ENCODE data around the gene TJP3. TPM values are rescaled to one million over a fixed set of nuclear protein-coding genes. Genes with fewer than 3 reads are reported as not detected.

The TJP3 gene
- total RNA-seq, 1 donor from 2014 or later: 3.1 TPM

DNA sequence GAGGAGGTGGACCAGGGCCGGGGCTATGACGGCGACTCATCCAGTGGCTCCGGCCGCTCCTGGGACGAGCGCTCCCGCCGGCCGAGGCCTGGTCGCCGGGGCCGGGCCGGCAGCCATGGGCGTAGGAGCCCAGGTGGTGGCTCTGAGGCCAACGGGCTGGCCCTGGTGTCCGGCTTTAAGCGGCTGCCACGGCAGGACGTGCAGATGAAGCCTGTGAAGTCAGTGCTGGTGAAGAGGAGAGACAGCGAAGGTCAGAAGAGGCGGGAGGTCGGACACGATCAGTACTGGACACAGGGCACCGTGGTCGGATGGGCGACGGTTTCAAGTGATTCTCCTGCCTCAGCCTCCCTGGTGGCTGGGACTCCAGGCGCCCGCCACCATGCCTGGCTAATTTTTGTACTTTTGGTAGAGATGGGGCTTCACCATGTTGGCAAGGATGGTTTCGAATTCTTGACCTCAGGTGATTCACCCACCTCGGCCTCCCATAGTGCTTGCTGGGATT is 22.3 kb downstream of the TJP3 start:
- H3K4me3 Mint-ChIP-seq (ENCODE audit: unreplicated experiment): no peak overlapping the region
- H3K27ac Mint-ChIP-seq (ENCODE audit: unreplicated experiment): no peak overlapping the region
- peaks cover 3% of the 10 kb centered on the region for H3K27me3 Mint-ChIP-seq (ENCODE audit: unreplicated experiment)
- peaks cover 7% of the 10 kb centered on the region for H3K36me3 Mint-ChIP-seq (ENCODE audit: unreplicated experiment)
- H3K4me1 Mint-ChIP-seq (ENCODE audit: low read depth, unreplicated experiment): peaks cover 1% of the 10 kb centered on the region
- peaks cover 2% of the 10 kb centered on the region for H3K9me3 Mint-ChIP-seq (ENCODE audit: unreplicated experiment)
- DNase-seq: no peak
- TF ChIP-seq CTCF (IDR thresholded peaks at IDR 0.05; ENCODE audit: partially characterized antibody, unreplicated experiment): no peak

- peaks cover 7% of the 10 kb centered on the region for H3K36me3 Mint-ChIP-seq (ENCODE audit: unreplicated experiment)
- no peak for DNase-seq
- H3K4me3 Mint-ChIP-seq (ENCODE audit: unreplicated experiment): no peak overlapping the region
- no peak overlapping the region for H3K27ac Mint-ChIP-seq (ENCODE audit: unreplicated experiment)
- no peak for TF ChIP-seq CTCF (IDR thresholded peaks at IDR 0.05; ENCODE audit: partially characterized antibody, unreplicated experiment)
- H3K27me3 Mint-ChIP-seq (ENCODE audit: unreplicated experiment): peaks cover 3% of the 10 kb centered on the region
- H3K4me1 Mint-ChIP-seq (ENCODE audit: low read depth, unreplicated experiment): peaks cover 1% of the 10 kb centered on the region
- peaks cover 2% of the 10 kb centered on the region for H3K9me3 Mint-ChIP-seq (ENCODE audit: unreplicated experiment)
These were observed 23.9 kb downstream of the TJP3 start for GRCh38 chr19:3732108-3732507.

DNA sequence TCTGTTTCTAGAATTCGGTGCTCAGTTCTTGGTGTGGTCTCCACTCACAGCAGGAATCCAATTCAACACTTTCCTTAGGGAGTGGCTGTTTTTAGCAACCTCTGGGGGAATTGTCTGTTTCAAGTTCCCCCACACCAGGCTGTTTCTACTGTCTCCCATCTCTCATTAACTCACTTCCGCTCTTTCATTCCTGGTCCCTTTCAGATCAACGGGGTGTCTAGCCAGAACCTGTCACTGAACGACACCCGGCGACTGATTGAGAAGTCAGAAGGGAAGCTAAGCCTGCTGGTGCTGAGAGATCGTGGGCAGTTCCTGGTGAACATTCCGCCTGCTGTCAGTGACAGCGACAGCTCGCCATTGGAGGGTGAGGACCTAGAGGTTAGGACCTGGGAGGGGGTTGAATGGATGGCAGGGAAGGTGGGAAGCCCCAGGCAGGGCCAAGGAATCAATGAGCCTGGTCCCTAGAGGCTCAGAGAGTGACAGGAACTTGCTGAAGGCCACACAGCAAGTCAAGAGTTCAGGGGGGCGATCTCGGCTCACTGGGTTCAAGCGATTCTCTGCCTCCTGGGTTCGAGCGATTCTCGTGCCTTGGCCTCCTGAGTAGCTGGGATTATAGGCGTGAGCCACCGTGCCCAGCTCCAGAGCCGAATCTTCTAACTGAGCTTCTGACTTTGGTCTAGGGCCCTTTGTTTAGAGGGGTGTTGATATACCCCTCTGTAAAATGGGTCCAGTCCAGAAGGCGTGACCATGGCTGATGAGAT is 25.5 kb downstream of the TJP3 start:
- Mint-ChIP-seq H3K9me3 (ENCODE audit: unreplicated experiment) (peaks cover 4% of the 10 kb centered on the region), H3K4me1 (ENCODE audit: low read depth, unreplicated experiment) (peaks cover 4% of the 10 kb centered on the region), H3K4me3 (ENCODE audit: unreplicated experiment) (no peak overlapping the region), H3K36me3 (ENCODE audit: unreplicated experiment) (peaks cover 7% of the 10 kb centered on the region), H3K27ac (ENCODE audit: unreplicated experiment) (no peak overlapping the region), H3K27me3 (ENCODE audit: unreplicated experiment) (peaks cover 3% of the 10 kb centered on the region)
- no peak for TF ChIP-seq CTCF (IDR thresholded peaks at IDR 0.05; ENCODE audit: partially characterized antibody, unreplicated experiment)
- DNase-seq: no peak

GRCh38 chr19:3734310-3734600 is 26.1 kb downstream of the TJP3 start:
- no peak for TF ChIP-seq CTCF (IDR thresholded peaks at IDR 0.05; ENCODE audit: partially characterized antibody, unreplicated experiment)
- no peak for DNase-seq
- H3K27me3 Mint-ChIP-seq (ENCODE audit: unreplicated experiment): peaks cover 3% of the 10 kb centered on the region
- H3K4me3 Mint-ChIP-seq (ENCODE audit: unreplicated experiment): no peak overlapping the region
- H3K9me3 Mint-ChIP-seq (ENCODE audit: unreplicated experiment): peaks cover 2% of the 10 kb centered on the region
- peaks cover 7% of the 10 kb centered on the region for H3K36me3 Mint-ChIP-seq (ENCODE audit: unreplicated experiment)
- H3K4me1 Mint-ChIP-seq (ENCODE audit: low read depth, unreplicated experiment): peaks cover 4% of the 10 kb centered on the region
- no peak overlapping the region for H3K27ac Mint-ChIP-seq (ENCODE audit: unreplicated experiment)

DNA sequence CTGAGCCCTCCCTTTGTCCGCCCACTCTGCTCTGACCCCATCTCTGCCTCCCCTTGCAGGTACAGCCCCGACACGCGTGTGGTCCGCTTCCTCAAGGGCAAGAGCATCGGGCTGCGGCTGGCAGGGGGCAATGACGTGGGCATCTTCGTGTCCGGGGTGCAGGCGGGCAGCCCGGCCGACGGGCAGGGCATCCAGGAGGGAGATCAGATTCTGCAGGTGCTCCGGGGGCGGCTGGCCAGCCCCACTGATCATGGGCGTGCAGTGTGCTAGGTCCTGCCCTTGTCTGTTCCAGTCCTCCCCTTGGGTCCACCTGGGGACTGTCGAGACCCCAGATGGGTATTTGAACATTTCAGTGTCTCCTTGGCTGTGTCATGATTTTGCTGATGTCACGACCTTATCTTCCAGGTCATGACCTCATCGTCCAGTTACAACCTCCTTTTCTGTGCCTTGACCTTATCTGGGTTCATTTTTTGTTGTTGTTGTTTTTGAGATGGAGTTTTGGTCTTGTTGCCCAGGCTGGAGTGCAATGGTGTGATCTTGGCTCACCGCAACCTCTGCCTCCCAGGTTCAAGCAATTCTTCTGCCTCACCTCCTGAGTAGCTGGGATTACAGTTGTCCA is 28.0 kb downstream of the TJP3 start:
- H3K27ac Mint-ChIP-seq (ENCODE audit: unreplicated experiment): no peak overlapping the region
- H3K27me3 Mint-ChIP-seq (ENCODE audit: unreplicated experiment): peaks cover 3% of the 10 kb centered on the region
- DNase-seq: no peak

More for the DNA sequence above, 28.0 kb downstream of the TJP3 start:
- Mint-ChIP-seq H3K36me3 (ENCODE audit: unreplicated experiment) (peaks cover 7% of the 10 kb centered on the region), H3K4me3 (ENCODE audit: unreplicated experiment) (no peak overlapping the region), H3K9me3 (ENCODE audit: unreplicated experiment) (peaks cover 2% of the 10 kb centered on the region), H3K4me1 (ENCODE audit: low read depth, unreplicated experiment) (peaks cover 4% of the 10 kb centered on the region)
- TF ChIP-seq CTCF (IDR thresholded peaks at IDR 0.05; ENCODE audit: partially characterized antibody, unreplicated experiment): no peak

Measured in glutamatergic neuron (in vitro differentiated cells).